ENCODE measurements around the gene NAV2.
"Not testable (repeated sequence)": the region's sequence is repeated elsewhere in the genome, so short reads cannot be mapped to it uniquely, and the experiment has no call there.

Gene NAV2

DNA sequence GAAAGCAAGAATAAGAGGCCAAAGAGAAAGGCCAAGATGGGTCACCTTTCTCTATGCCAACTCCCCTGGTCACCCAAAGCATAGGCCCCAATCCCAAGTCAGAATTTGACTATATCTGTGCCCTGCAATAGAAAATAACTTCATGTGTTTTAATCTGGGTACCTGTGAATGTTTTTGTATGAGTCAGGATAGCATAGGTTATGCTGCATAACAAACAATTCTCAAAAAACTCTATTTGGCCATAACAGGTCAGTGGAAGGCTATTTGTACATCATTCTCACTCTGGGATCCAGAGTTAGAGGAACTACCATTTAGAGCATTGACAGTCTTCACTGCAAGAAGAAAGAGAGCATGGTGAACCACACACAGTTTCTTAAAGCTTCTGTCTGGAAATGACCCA, 280.4 kb downstream of the NAV2 start:
- no peak for DNase-seq (ENCODE audit: low read depth in 2 of 2, low spot score in 1 of 2)

DNA sequence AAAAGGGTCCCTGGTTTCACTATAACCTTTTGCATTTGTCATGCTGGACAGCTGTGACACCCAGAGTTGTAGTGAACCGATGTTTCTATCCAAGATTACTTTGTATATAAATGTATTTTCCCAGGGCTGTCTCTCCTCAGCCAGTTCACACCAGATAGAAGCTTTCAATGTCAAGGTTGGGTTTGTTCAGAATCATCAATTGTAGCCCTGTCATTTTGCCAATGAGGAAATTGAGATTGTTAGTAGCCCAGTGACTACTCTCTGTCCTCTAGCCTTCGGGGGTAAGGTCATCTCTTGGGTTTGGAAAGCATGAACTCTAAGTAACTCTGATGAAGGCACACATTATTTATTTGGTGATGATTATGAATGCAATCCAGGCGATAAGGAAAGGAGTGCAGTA, 282.0 kb downstream of the NAV2 start:
- no peak for DNase-seq (ENCODE audit: low read depth in 2 of 2, low spot score in 1 of 2)

DNA sequence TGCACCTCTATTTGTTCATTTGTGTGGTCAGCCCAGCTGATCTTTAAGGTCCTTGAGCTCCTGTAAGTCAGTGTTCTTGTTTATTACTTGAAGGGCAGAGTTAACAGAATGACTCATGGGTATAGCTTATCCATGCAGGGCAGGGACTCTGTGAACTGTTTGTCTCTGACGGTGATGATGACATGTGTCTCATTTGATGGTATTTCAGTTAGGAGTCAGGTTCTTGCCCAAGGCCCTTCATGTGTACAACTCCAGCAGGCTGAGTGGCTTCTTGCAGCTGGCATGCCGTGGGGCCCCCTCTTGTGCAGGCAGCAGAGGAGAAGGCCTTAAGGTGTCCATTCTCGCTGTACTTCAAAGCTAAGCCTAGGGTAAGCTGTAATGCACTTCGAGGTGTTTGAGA, 282.5 kb downstream of the NAV2 start:
- DNase-seq (ENCODE audit: low read depth in 2 of 2, low spot score in 1 of 2): no peak

DNA sequence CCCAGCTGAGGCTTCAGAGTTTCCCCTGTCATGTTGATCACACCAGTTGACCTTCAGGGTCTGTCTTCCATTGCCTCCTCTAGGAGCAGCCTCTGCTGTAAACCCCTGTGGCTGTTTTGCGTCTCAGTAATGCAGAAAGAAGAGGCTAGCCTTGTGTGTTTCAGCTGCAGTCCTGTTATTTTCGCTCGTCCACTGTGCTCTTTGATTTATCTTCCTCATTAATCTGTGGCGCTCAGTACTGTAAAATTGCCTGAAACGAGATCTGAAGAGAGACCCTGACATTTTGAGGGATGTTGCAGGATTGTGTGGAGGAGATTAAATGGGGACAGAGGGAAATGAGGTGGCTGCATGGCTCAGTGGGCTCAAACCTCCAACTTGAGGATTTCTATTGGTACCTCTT, 283.9 kb downstream of the NAV2 start:
- no peak for DNase-seq (ENCODE audit: low read depth in 2 of 2, low spot score in 1 of 2)

DNA sequence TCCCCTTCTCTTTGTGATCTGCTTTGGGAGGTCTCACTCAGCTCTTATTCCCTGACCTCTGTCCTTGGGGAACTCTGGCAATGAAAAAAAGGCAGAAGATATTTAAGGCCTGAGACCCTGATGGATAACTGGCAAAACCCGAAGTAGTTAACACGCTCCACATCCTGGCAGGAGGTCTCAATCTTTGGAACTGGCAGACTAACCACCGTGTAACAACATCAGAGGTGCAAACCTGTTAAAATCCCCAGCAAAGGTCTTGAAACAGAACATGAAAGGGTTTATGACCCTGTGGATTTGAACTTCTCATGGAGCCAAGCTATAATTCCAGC, 287.3 kb downstream of the NAV2 start:
- DNase-seq (ENCODE audit: low read depth in 2 of 2, low spot score in 1 of 2): no peak

DNA sequence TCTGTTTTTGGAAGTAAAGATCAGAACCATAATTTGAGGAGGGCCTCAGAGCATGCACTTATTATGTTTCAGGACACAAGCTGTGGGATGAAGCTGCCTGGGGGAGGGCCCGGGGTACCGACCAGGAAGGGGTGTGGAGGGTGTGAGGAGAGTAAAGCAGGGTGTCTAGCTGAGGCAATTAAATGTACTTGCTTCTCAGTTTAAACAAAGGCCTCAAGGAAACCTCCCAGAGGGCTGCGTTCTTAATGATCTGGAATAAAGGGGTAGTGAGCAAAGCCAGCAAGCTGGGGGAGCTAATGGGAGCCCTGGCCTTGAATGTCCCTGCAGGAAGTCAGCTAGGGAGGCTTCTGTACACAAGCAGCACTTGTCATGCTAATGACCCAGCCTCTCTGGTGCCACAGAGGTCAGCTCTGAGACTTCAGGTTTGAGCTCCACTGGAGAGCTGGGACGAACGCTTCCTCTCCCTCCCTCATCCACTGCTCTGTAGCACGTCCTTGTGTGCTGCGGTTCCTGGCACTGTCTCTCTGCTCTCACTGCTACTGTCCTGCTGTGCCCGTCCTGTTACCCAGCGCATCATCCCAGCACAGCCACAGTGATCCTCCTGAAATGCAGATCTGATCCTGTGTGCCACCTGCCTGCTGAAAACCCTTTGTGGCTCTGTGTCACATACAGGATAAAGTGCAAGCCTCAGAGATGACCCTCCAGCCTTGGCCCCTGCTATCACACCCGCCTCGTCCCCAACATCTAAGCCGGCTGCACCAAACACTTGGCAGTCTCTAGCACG, 287.9 kb downstream of the NAV2 start:
- no peak for DNase-seq (ENCODE audit: low read depth in 2 of 2, low spot score in 1 of 2)

DNA sequence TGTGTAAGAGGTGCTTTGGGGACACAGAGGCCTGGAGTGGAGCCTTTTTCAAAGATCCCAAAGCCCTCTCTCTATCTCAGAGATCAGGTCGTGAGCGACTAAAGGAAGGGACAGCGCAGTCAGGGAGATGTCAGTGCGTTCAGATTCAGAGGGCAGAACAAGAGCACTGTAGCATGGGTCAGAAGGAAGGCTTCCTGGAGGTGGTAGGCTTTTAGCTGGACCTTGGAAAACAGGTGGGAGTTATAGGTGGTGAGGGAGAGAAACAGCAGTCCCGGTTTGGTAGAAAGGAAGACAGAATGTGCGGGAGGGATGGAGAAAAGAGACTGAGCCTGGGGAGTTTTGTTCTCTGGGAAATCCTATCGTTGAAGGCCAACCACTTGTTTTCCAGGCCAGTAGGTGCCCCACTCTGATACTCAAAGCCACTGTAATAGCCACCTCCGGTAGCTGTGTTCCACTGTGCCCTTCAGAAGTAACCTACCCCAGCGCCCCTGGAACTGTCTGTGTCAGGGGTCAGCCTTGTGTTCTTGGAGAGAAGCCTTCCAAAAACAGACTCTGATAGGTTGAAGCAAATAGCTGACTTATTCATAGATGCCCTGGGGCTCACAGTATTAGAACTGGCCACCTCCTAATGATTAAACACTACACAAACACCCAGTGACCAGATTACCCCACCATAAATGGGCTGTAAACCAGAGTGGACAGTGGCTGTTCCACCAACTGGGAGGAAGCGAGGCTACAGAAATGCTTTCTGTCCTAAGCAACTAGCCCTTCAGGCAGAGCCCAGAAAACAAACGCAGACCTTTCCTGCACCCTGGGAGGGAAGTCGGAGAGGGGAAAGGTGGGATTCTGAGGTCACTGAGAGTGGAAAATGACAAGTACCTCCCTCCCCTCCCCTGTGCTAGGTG, 289.9 kb downstream of the NAV2 start:
- no peak for DNase-seq (ENCODE audit: low read depth in 2 of 2, low spot score in 1 of 2)

DNA sequence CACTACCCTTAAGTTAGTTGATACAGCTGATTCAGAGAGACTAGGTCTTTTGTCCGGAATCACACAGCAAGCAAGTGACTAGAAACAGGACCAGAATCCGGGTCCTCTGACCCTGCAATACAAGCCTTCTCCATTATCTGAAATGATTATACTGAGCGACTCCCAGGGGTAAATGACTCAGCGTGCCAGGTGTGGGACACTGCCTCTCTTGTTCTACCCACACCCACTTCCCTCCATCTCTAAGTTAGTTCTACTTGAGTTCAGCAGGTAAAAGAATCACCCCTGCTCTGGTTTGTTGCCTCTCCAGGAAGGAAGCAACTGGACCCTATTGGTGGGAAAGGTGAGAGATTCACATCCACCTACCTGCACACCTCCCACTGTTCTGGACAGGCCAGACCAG, 290.7 kb downstream of the NAV2 start:
- no peak for DNase-seq (ENCODE audit: low read depth in 2 of 2, low spot score in 1 of 2)

DNA sequence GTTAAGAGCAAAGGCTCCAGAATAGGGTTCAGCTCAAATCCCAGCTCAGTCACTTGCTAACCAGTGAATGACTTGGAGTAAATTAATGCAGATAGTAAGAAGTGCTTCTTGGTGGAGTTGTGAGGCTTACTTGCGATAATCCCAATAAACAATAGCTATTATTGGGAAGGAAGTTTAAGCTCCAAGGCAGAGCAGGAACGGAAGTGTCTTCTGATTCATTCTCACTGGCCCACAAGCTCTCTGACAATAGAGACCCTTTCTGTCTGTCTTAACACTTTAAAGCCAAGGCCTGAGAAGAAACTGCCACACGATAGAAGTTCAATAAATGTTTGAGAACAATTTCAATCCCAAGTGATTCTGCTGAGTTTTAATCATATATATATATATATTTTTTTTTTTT, 292.2 kb downstream of the NAV2 start:
- DNase-seq (ENCODE audit: low read depth in 2 of 2, low spot score in 1 of 2): no peak

DNA sequence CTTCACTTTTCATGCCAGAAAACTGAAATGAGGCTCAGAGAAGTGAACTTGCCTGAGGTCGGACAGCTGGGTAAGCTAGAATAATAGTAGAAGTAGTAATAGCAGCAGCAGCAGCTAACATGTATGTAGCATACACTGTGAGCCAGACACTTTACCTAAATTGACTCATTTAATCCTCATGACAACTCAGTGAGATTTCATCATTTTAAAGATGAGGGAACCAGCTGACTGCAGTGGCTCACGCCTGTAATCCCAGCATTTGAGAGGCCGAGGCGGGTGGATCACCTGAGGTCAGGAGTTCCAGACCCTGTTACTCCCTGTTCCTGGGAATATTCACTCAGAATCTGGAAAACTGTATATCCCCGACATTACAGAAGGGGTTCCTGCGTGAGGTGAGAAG, 293.1 kb downstream of the NAV2 start:
- no peak for DNase-seq (ENCODE audit: low read depth in 2 of 2, low spot score in 1 of 2)

DNA sequence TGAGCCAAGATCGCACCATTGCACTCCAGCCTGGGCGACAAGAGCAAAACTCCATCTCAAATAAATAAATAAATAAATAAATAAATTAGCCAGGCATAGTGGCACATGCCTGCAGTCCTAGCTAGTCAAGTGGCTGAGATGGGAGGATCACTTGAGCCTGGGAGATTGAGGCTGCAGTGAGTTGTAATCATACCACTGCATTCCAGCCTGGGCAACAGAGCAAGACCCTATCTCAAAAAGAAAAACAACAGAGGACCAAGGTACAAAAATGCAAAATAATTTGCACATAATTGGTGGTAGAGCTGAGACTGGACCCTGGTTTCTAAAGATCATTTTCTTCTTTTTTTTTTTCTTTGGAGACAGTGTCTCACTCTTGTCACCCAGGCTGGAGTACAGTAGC, 294.0 kb downstream of the NAV2 start:
- DNase-seq (ENCODE audit: low read depth in 2 of 2, low spot score in 1 of 2): not testable (repeated sequence)

DNA sequence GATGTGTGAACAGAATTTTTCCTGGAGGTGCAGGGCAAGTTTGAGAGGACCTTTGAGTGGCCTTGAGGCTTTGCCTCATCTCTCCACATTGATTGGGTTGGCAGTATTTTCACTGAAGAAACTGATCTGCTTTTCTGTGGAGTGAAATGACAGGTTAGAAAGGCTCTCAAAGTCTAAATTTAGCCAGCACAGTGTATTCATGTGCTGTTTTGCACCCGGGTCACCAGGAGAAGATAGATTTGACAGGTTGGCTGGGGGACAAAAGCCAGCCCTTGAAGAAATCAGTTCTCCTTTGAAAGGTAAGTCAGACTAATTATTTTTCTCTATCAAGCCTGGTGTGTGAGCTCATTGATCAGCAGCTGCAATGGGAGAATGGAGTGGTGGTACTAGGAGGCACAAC, 294.7 kb downstream of the NAV2 start:
- no peak for DNase-seq (ENCODE audit: low read depth in 2 of 2, low spot score in 1 of 2)

DNA sequence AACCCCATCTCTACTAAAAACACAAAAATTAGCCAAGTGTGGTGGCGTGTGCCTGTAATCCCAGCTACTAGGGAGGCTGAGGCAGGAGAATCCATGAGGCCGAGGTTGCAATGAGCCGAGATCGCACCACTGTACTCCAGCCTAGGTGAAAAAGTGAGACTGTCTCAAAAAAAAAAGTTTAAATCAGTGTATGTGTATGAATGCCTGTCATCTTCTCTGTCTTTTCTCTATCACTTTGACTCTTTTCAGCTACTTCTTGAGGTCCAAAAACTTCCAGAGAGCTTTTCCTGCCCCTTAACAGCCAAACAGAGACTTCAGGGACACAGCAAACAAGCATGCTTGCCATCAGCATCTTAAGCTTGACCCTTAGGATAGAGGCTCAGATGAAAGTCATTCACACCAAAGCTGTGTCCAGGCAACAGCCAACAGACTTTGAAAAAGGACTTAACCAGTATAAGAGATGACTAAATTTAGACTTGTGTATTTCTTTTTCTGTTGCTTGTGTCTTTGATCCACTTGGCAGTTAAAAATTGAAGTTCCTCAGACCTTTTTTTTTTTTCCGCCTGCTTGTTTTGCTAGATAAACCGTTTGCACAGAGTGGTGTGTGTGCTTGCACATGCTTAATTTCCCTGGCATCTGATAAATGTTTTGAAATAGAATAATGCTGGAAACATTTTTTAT, 295.7 kb downstream of the NAV2 start:
- DNase-seq (ENCODE audit: low read depth in 2 of 2, low spot score in 1 of 2): no peak

DNA sequence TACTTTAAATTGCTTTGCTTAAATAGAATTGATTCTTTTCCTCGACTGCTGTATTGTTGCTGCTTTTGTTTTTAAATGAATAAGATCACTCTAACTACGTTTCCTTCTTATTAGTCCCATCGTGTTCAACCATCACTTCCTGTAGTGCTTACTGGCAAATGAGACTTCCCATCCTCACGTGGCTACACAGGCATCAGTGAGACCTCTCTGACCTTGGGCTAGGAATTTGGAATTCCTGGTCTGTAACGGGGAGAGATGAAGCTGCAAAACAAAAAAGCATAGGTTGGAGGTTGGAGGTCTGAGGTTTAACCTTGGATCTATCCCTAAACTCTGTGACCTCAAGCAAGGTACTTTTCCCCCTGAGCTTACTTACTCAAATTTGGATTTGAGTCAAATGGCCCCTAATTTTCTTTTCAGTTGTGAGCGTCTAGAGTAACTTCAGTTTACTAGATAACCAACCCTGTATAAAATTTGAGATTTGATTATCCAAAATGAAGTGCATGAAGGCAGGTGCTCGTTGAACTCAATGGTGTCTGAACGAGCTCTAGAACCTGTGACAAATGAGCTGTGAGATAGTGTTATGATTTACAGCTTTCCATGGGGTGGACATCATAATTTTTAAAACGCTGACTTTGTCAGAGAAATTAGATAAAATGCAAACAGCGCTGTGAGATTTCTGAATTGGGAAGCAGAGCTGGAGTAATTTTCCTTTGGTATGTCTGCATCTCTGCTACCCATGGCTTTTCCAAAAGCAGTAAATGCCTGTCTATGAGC, 296.4 kb downstream of the NAV2 start:
- no peak for DNase-seq (ENCODE audit: low read depth in 2 of 2, low spot score in 1 of 2)

DNA sequence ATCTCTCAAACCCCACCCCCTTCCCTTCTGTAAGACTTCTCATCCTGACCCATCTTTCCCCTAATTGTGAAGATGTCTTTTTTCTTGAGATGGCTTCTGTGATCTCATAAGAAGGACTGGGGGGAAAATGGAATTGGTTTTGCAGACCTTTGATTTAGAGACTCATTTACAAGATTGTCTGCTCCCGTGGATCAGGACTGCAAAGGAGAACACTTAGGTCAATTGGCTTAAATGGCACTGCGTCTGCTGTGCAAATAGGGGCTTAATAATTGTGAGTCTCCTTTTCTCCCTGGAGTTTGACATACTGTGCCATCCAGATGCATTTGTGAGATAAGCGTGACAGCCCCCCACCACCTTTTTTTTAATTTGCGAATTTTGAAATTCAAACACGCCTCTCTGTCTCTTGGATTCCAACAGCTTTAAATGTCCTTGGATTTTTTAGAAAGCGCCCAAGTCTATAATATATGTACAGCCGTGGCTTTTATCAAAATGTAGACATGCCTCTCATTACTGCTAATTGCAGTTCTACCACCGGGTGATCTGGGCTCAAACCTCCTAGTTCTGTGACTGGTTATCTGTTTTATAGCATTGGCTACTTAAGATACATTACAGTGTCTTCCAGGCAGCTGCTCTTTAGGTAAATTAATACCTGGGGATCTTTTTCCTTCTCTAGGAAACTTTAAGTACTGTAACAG, 297.7 kb downstream of the NAV2 start:
- no peak for DNase-seq (ENCODE audit: low read depth in 2 of 2, low spot score in 1 of 2)

DNA sequence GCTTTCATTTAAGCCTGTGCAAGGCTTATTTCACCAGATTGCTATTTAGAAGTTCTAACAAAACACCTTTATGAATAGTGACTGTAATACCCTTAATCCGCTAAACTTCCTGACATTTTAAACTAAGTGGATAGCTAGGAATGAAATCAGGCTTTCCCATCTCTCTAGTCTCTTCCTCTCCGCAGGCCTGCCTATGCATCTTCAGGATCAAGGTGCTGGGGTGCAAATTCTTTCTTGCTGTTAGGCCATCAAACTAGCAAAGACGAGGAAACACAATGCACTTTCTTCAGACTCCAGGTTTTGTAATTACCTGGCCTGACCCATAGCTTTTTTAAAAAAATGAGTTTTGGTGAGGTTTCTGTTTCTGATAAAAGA, 298.2 kb downstream of the NAV2 start:
- no peak for DNase-seq (ENCODE audit: low read depth in 2 of 2, low spot score in 1 of 2)

DNA sequence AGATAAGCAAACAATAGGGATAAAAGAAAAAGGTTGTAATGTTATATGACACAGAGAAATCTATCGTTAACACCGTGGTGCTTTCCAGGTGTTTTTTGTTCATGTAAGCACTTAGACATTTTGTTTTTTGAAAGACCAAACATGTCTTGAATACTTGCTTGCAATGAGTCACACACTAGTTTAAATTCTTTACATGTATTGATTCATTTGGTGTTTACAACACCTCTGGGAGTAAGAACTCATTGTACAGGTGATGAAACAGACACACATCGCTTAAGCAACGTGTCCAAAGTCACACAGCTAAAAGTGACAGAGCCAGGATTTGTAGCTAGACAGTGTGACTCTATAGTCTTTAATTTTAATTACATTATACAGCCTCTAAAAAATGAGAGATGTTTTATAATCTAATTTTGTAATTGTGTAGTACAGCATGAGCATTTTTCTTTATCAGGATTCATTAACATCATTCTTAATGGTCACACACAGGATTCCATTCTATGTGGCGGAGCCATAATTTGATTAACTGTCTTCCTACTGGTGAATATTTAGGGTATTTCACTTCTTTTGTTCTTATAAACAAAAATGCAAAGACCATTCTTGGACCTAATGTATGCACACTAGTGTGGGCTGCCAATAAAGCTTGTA, 298.8 kb downstream of the NAV2 start:
- no peak for DNase-seq (ENCODE audit: low read depth in 2 of 2, low spot score in 1 of 2)

DNA sequence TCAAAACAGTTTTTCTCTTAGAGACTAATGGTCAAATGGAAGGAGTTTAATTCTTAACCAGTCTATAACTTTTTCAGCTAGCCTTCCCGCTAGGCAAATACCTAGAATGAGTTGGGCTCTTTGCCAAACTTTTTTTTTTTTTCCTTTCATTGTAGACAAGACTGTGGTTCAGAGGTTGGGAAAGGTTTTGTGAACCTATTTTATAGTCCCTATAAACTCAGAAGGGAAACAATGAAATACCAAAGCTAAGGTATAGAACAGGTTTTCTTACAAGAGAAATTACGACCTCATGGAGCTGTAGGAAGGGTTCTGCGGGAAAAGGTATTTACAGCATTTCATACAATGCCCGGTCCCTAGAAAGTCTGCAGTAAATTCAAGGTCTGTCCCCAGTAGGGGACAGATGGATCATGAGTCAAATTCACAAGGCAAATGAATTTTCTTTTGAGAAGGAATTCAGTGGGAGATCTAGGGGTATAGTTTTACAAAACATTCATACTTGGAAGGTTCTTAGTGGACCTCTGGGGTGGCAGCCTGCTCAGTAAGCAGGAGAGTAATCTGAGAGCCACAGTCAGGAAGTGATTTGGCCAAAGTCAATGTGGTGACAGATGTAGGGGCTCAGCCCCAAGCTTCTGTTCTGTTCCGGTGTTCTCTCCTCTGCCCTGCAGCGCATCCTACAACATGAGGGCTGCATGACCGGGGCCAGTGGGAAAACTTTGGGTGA, 300.9 kb downstream of the NAV2 start:
- no peak for DNase-seq (ENCODE audit: low read depth in 2 of 2, low spot score in 1 of 2)

DNA sequence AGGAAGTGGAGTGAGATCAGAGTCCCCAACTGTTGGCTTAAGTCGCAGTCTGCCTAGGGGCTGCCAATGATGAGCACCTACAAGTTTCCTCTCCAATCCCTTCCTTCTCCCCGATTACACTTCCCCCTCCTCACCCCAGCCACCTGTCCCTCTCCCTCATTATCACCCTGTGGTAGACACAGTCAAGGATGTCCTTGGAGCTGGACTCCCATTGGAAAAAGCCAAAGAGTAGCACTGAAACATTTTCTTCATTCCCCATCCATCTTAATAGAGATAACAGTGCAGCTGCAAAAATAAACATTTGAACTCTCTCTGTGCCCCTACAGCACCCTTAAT, 301.4 kb downstream of the NAV2 start:
- no peak for DNase-seq (ENCODE audit: low read depth in 2 of 2, low spot score in 1 of 2)

DNA sequence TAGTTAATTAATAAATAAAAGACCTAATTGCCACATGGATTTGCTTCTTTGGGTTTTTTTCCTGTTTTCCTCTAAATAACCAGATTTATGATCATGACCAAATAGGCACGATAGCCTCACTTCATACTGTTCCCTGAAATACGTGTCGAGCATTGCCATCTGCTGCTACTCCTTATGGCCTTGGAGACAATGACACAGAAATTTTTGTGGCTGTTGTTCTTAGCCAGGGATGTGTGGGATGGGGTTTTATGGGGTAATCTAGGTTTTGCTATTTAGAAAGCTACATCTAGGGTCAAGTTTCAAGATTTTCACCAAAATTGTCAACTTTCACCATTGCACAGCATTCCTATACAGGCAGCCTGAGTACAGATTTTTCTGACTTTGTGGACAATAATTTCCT, 302.5 kb downstream of the NAV2 start:
- no peak for DNase-seq (ENCODE audit: low read depth in 2 of 2, low spot score in 1 of 2)

All from stimulated activated CD8-positive, alpha-beta memory T cell treated with anti-CD3 and anti-CD28 coated beads, Interleukin-4, amount 100 ng/mL, for 1 hour (primary cell).